NOMO-1 treated with DMSO at 0.1 percent for 48 hours (cell line): ENCODE data around the gene SORCS2.

Experiments
- DNase-seq: peaks from one replicate; lab custom pipeline; 2025; ENCODE audit not compliant: unreplicated experiment; lab: John Stamatoyannopoulos, UW

The SORCS2 gene

DNA sequence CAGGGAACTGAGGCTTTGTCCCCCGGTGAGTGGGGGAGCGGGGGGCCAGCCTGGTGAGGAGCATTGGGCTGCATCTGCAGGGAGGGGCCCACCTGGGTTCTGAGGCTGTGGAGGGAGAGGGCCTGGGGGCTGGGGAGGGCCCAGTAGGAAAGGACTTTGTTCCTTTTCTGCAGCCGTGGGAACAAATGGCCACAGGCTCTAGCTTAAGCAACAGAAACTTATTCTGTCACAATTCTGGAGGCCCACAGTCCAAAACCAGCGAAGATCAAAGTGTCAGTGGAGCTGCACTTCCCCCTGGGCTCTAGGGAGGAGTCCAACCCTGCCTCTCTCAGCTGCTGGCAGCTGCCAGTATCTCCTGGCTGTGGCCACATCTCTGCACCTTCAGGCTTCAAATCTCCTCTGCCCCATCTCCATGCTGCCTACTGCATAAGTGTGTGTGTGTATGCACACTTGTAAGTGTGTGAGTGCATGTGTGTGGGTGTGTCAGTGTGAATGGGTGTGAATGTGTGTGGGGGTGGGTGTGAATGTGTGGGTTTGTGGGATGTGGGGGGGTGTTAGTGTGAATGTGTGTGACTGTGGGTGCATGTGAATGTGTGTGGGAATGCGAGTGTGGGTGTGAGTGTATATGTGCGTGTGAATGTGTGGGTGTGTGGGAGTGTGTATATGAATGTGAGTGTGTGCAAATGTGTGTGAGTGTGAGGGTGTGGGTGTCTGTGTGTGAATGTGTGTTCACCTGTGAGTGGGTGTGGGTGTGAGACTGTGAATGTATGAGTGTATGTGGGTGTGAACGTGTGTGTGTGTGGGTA lies 446.8 kb downstream of the SORCS2 start:
- DNase-seq: peak; percentile 97

DNA sequence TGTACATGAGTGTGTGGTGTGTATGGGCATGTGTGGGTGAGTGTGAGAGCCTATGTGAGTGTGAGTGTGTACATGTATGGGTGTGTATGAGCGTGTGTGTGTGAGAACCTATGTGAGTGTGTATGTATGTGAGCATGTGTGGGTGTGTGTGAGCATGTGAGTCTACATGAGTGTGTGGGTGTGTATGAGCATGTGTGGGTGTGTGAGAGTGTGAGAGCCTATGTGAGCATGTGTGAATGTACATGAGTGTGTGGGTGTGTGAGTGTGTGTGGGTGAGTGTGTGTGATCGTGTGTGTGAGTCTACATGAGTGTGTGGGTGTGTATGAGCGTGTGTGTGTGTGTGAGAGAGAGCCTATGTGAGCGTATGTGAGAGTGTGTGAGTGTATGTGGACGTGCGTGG lies 447.8 kb downstream of the SORCS2 start:
- no peak for DNase-seq

DNA sequence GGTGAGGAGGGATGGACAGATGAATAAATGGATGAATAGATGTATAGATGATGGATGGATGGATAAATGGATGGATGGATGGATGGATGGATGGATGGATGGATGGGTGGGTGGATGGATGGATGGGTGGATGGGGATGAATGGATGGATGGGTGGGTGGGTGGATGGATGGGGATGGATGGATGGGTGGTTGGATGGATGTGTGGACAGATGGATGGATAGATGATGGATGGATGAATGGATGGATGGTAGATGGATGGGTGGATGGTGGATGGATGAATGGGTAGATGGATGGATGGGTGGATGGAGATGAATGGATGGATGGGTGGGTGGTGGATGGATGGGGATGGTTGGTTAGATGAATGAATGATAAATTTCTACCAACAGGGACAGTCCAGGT lies 449.4 kb downstream of the SORCS2 start:
- DNase-seq: no peak

DNA sequence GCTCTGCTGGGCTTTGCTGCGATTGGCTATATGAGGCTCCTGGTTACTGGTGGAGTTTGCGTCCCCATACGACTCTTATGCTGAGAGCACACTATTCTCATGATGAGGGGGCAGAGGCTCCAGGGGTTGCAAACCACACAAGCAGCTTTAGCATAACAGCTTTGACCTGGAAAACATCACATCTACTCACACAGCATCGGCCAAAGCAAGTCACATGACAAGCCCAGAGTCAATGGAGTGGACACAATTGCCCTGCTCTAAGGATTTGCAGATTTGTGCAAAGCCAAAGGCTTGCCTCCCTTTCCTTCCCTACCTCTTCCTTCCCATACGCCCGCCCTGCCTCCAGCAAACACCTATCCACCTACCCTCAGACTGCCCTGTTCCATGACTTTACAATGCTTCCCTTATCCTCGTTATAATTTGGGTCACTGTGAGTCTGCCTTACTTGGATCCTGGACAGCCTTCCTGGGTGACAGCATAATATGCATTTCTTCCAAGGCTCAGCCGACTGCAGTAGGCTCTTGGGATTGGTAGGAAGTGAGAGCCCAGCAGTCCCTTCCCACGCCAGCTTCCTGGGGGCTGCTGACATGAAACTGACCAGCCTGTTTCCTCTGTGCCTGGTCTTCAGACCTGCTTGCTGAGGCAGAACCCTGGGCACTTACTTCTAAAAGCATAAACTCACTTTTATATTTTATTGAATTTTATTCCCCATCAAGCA lies 450.6 kb downstream of the SORCS2 start:
- DNase-seq: no peak

GRCh38 chr4:7645158-7645557 lies 452.8 kb downstream of the SORCS2 start:
- no peak for DNase-seq

- no peak for DNase-seq
Measured at GRCh38 chr4:7645956-7646355, 453.6 kb downstream of the SORCS2 start.

- no peak for DNase-seq
Measured at GRCh38 chr4:7646384-7647061, 454.2 kb downstream of the SORCS2 start.

DNA sequence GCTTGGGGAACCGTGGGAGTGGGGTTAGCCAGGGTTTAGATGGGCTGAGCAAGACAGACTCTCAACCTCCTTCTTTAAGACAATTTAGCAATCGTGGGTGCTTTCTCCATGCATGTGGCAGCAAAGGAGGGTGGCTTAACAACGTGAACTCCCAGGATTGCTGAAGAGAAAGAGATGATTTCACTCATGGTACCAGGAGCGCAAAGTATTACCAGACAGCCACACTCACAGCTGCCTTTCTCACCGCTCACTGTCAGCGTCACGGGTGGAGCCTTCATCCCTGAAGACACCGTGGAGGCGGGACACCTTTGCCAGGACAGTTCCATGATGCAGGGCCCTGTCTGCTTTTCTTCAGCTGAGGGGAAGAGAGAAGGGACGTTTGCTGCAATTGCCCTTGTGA lies 454.8 kb downstream of the SORCS2 start:
- no peak for DNase-seq

DNA sequence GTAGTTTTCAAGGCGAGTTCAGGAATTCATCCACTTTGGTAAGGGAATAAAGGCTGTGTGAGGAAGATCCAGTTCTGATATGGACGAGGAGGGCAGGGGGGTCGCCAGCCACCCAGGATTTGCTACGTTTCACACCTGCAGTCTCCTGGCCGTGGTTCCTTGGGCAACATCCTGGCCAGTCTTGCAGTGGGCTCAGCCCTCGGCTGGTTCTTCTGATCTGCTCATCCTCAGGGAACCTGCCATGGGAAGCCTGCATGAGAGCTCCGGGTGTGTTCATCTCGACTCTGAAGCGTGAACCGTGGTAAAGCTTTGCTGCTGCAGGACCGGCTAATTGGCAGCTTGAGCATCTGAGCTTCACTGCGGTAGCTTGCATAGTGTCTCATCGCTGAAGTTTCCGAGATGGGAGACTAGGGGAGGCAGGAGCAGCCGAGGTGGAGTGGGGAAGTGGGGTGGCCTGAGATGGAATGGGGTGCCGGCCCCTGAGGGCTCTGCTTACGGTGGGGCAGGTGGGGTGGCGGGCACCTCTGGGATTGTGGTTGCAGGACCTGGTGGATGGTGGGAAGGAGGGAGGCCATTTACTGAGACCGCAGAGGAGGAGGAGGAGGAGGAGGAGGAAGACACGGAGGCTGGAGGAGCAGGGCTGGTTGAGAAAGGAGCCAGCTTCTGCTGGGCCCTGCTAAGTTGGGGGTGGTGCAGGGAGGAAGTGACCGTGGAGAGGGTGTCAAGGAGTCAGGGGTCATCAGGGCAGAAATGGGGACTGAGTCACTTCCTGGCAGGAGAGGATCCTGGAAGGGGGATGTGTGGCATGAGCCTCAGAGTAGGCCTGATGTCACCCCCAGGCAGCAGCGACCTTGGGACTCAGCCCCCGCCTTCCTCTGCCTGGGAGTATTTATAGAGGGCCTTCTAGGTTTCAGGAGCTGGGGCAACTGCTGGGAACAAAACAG lies 455.5 kb downstream of the SORCS2 start:
- DNase-seq: peak; percentile 93

GRCh38 chr4:7648544-7649395 lies 456.4 kb downstream of the SORCS2 start:
- DNase-seq: no peak

DNA sequence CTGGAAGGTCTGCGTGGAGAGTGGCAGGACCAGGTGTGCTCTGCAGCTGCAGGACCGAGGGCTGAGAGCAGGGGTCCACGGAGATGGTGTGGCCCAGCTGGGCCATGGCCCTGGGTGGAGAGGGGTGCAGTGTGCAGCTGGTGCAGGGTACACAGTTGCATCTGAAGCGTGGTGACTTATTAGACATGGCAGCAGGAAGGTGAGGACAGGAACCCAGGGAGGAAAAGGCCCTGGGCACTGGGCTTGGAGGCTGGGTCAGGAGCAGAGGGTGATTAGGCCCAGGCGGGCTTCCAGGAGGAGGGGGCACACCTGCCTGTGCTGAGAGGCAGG lies 457.0 kb downstream of the SORCS2 start:
- DNase-seq: no peak

- peak; percentile 100 for DNase-seq
Measured at GRCh38 chr4:7649741-7650531, 457.6 kb downstream of the SORCS2 start.

DNA sequence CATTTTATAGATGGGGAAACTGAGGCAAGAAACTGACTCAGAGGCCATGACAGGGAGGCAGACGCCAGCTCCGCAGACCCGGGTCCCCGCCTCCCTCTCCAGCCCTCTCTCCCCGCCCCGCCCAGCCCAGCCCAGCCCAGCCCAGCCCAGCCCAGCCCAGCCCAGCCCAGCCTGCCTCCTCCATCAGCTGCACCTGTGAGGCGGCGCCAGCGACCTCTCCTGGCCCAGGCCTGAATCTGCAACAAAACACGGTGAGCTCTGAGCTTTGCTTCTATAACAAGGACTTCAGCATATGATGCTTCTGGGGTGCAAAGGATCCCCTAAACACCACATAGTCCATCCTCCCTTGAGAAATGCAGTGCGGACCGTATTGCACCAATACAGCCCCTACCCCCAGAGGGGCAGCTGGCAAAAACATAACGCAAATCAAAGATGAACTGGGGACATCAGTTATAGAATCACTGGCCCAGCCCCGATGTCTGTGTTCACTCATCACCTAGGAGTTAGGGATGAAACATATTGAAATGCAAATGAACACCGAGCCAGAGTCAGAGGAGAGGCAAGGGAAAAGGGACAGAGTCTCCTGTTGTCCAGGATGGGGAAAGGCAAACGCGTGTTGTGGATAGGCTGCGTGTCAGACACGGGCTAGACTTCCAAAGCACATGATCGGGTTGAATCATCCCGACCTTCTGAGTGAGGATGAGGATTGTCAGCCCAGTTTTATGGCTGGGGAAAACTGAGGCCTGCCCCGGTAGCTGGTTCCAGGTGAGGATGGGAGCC lies 458.5 kb downstream of the SORCS2 start:
- DNase-seq: peak; percentile 71

DNA sequence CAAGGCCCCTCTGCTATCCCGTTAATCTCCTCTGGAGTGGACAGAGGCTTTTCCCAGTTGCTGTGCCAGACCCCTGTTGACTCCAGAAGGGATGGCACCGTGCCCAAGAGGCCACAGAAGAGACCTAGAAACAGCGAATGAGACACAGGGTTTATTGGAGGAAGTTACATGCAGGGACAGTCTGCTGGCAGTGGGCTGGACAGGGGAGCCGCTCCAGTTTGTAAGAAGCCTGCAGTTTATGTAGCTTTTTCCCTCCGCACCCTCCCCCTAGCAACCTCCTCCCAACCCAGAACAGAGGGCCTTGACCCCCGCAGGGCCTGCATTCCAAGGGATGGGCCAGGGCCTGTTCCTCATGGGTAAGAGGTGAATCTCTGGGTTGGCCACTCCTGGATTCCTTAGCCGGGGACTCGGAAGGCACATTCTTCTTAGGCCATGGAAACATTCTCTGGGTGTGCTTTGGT lies 459.2 kb downstream of the SORCS2 start:
- DNase-seq: peak; percentile 7

DNA sequence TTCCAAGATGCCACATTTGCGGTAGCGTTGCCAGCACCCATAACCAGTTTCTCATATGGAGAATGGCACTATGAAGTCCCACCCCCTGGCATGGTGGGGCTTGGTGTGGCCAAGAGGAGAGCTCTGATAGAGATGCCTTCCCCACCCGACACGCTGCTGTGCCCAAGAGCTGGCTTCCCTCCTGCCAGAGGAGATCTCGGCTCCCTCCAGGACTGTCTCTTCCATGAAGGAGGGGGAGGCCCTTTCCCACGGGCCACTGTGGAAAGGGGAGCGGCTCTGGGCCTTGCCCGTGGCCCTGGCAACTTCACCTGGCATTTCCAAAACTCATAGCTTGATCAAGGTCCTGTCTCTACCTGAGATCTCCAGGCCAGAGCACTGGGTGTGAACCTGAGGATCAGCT lies 459.7 kb downstream of the SORCS2 start:
- no peak for DNase-seq

DNA sequence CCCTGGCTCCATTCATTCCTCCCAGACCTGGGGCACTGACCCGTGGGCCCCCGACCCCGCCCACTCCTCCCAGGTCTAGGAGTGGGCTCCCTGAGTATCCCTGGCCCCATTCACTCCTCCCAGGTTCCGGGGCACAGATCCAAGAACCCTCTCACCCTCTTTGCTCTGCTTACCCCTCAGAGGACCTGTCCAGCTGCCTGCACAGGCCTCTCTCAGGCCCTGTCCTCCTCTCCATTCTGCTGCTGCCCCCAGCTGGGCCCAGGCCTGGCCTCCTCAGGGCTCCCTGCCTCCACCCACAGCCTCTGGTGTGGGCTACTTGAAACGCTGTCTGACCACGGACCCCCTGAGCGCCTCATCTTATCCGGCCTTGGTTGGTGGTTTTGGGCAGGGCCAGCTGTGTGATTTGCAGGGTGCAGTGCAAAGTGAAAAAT lies 460.1 kb downstream of the SORCS2 start:
- no peak for DNase-seq

- no peak for DNase-seq
Measured at GRCh38 chr4:7652906-7653305, 460.6 kb downstream of the SORCS2 start.
